CD14-positive monocyte (primary cell): ENCODE data around the gene FCER1A. TPM values are rescaled to one million over a fixed set of nuclear protein-coding genes. Genes with fewer than 3 reads are reported as not detected.

ENCODE experiments used
- DNase-seq, 3 donors: peaks; one replicate each; pipeline ENCODE4 v3.0.0-alpha.2; 2011 to 2022
- H2AFZ ChIP-seq: 2 replicates; pipeline ENCODE4 v1.6.0; 2012; ENCODE audit warnings: mild to moderate bottlenecking, low read depth, low read length, inconsistent platforms; ENCODE audit not compliant: insufficient read depth, poor library complexity, severe bottlenecking
- H3K27ac ChIP-seq, 2 donors: 1 replicate in 1 of 2; 2 replicates in 1 of 2; pipeline ENCODE4 v1.5.1; 2012 to 2013; ENCODE audit warnings: low read length in 2 of 2, control low read depth in 1 of 2, inconsistent platforms in 1 of 2, low read depth in 1 of 2, mild to moderate bottlenecking in 1 of 2
- H3K27me3 ChIP-seq, 2 donors: one replicate each; pipeline versions ENCODE4 v1.6.0 to v1.6.1; 2011 to 2013; ENCODE audit warnings: low read length in 2 of 2; ENCODE audit not compliant: control insufficient read depth in 2 of 2, insufficient read depth in 2 of 2
- H3K36me3 ChIP-seq, 2 donors: replicated peaks in 1 of 2; 1 replicate in 1 of 2; 2 replicates in 1 of 2; pipeline versions ENCODE4 v1.5.1 to v1.6.1; 2012 to 2013; ENCODE audit warnings: low read length in 2 of 2, control low read depth in 1 of 2, inconsistent platforms in 1 of 2, mild to moderate bottlenecking in 1 of 2; ENCODE audit not compliant: insufficient read depth in 2 of 2, control insufficient read depth in 1 of 2
- H3K4me1 ChIP-seq, 2 donors: 1 replicate in 1 of 2; 2 replicates in 1 of 2; pipeline versions ENCODE4 v1.5.1 to v1.6.1; 2012 to 2013; ENCODE audit warnings: low read length in 2 of 2, control low read depth in 1 of 2, inconsistent platforms in 1 of 2, mild to moderate bottlenecking in 1 of 2, moderate library complexity in 1 of 2; ENCODE audit not compliant: insufficient read depth in 2 of 2, control insufficient read depth in 1 of 2
- H3K4me2 ChIP-seq: replicated peaks from 2 replicates; pipeline ENCODE3; 2012; ENCODE audit warnings: low read length, moderate library complexity, mild to moderate bottlenecking; ENCODE audit not compliant: poor library complexity, severe bottlenecking; ENCODE audit errors: extremely low read depth
- H3K4me3 ChIP-seq, 3 experiments: fragments of 200-600 bp in 1 of 3; sonication (generic) in 1 of 3; replicated peaks in 1 of 3; 1 replicate in 2 of 3; 2 replicates in 1 of 3; pipeline ENCODE4 v1.5.1; 2011 to 2013; ENCODE audit warnings: low read length in 3 of 3, mild to moderate bottlenecking in 3 of 3, control low read depth in 2 of 3, low read depth in 2 of 3, inconsistent platforms in 1 of 3, moderate library complexity in 1 of 3
- H3K79me2 ChIP-seq: 2 replicates; pipeline ENCODE4 v1.6.0; 2012; ENCODE audit warnings: mild to moderate bottlenecking, control low read depth, inconsistent platforms, low read length, moderate library complexity; ENCODE audit not compliant: insufficient read depth
- H3K9ac ChIP-seq: 2 replicates; pipeline ENCODE4 v1.6.0; 2017; ENCODE audit warnings: low read length, mild to moderate bottlenecking; ENCODE audit not compliant: insufficient read depth, poor library complexity, severe bottlenecking
- H3K9me3 ChIP-seq, 2 donors: replicated peaks in 1 of 2; 1 replicate in 1 of 2; 2 replicates in 1 of 2; pipeline versions ENCODE4 v1.5.1 to v1.6.1; 2012 to 2013; ENCODE audit warnings: low read length in 2 of 2, control low read depth in 1 of 2; ENCODE audit not compliant: control insufficient read depth in 1 of 2, insufficient read depth in 1 of 2
- H4K20me1 ChIP-seq: 2 replicates; pipeline ENCODE4 v1.6.0; 2012; ENCODE audit warnings: mild to moderate bottlenecking, low read length, control low read depth, moderate library complexity; ENCODE audit not compliant: insufficient read depth
- H3K27ac Mint-ChIP-seq, 7 donors: one replicate each; pipeline ENCODE4 v1.8.0; 2020; ENCODE audit warnings: mild to moderate bottlenecking in 7 of 7, mixed read lengths in 7 of 7, moderate library complexity in 6 of 7, inconsistent platforms in 2 of 7
- H3K27me3 Mint-ChIP-seq, 3 donors: one replicate each; pipeline ENCODE4 v1.8.0; 2021 to 2022; ENCODE audit warnings: low read depth in 3 of 3, mild to moderate bottlenecking in 3 of 3, mixed read lengths in 3 of 3, moderate library complexity in 3 of 3, inconsistent platforms in 1 of 3
- H3K36me3 Mint-ChIP-seq, 2 donors: one replicate each; pipeline ENCODE4 v1.8.0; 2020; ENCODE audit warnings: mixed read lengths in 2 of 2, inconsistent platforms in 1 of 2, mild to moderate bottlenecking in 1 of 2
- H3K4me1 Mint-ChIP-seq: one replicate; pipeline ENCODE4 v1.8.0; 2020; ENCODE audit warnings: mild to moderate bottlenecking, mixed read lengths
- H3K4me3 Mint-ChIP-seq, 2 donors: one replicate each; pipeline ENCODE4 v1.8.0; 2020; ENCODE audit warnings: mild to moderate bottlenecking in 2 of 2, mixed read lengths in 2 of 2, moderate library complexity in 1 of 2
- H3K9me3 Mint-ChIP-seq, 7 donors: one replicate each; pipeline ENCODE4 v1.8.0; 2020 to 2022; ENCODE audit warnings: mixed read lengths in 7 of 7, mild to moderate bottlenecking in 6 of 7, moderate library complexity in 6 of 7, inconsistent platforms in 2 of 7
- CTCF ChIP-seq: fragments of 200-600 bp; IDR thresholded peaks from one replicate; pipeline ENCODE4 v1.8.0; 2022; ENCODE audit warnings: antibody characterized with exemption, mild to moderate bottlenecking
- WGBS: methylation state at CpG from one replicate; pipeline ENCODE4 v1.1.5; 2013; ENCODE audit warnings: missing lambda C conversion rate; ENCODE audit not compliant: insufficient coverage; 5-methylcytosine and 5-hydroxymethylcytosine counted together
- intact Hi-C, 2 donors: fragments of 100-400 bp; cut with micrococcal nuclease; formaldehyde crosslinking; loops; one replicate each; pipeline versions ENCODE4 v1.15.0 to v1.15.1; 2023
- polyA minus RNA-seq: library from RNA; depleted of rRNA, polyadenylated mRNA; stranded (reverse); fragments of >200 nt; gene quantifications from 2 replicates; pipeline ENCODE4 v1.2.3, GENCODE V29; 2012
- polyA plus RNA-seq, 3 donors: library from polyadenylated mRNA; depleted of rRNA in 1 of 3; unstranded in 2 of 3; stranded (reverse) in 1 of 3; fragments of 300-500 nt in 2 of 3; fragments of >200 nt in 1 of 3; fragmentation: Illumina TruSeq in 2 of 3; gene quantifications; 1 replicate in 2 of 3; 2 replicates in 1 of 3; pipeline ENCODE4 v1.2.3, GENCODE V29; 2012 to 2021
- total RNA-seq, 12 experiments: library from RNA in 1 of 12; stranded (reverse) in 1 of 12; fragments of 120-200 nt in 1 of 12; gene quantifications; one replicate each; pipeline ENCODE4 v1.2.4 and lab custom pipeline; 2013 to 2026; ENCODE audit warnings: mixed read lengths in 6 of 12, inconsistent platforms in 1 of 12

Gene FCER1A
- total RNA-seq (2013), result 9.7 TPM
- 10 to 100 TPM in 2 of 3 donors, 1 to 10 TPM in 1; 8.4 to 29.6 (median 11.8) TPM for polyA plus RNA-seq
- 3.4 and 4.3 TPM in 2 replicates for polyA minus RNA-seq
- 0.08 to 29.1 (median 5.5) reads per million in 11 experiments for total RNA-seq (lab: John Stamatoyannopoulos, UW)

GRCh38 chr1:159302095-159302494, at the start of gene FCER1A:
FCER1A (plus strand) TSS chr1:159302336; CDS start chr1:159302365, 29 bp downstream.
- Mint-ChIP-seq H3K36me3 (peaks cover 0 to 3% of the 10 kb centered on the region in 2 donors), H3K27me3 (peaks cover 1 to 8% (median 2%) of the 10 kb centered on the region in 3 donors), H3K4me1 (peaks cover 40% of the 10 kb centered on the region), H3K27ac (peak within 1 kb of the TSS in 2 of 7 donors; percentile 66 to 84), H3K9me3 (no peaks in the 10 kb centered on the region), H3K4me3 (peak within 1 kb of the TSS; percentile 1 to 70)
- WGBS, result no CpG with 5 or more reads among the region's 1 CpG
- Histone ChIP-seq H3K9me3 (no peaks in the 10 kb centered on the region), H3K79me2 (no peaks in the 10 kb centered on the region), H3K4me2 (peak within 1 kb of the TSS; percentile 9), H3K9ac (no peak within 1 kb of the TSS), H3K27ac (no peak within 1 kb of the TSS), H3K4me3 (peak within 1 kb of the TSS in 1 of 3 experiments; percentile 16), H3K36me3 (no peaks in the 10 kb centered on the region), H2AFZ (no peak within 1 kb of the TSS), H3K4me1 (peaks cover 39 to 40% of the 10 kb centered on the region in 2 donors), H4K20me1 (no peaks in the 10 kb centered on the region), H3K27me3 (no peaks in the 10 kb centered on the region)
- DNase-seq, result peak in 1 of 3 donors; percentile 20
- no peak for TF ChIP-seq CTCF
- intact Hi-C loops, result no loop called here

- no peak for TF ChIP-seq CTCF
- no peaks in the 10 kb centered on the region for H3K4me1 Mint-ChIP-seq
Measured at GRCh38 chr1:159261311-159261710, 40.8 kb upstream of the FCER1A start.

More at GRCh38 chr1:159261311-159261710, 40.8 kb upstream of the FCER1A start:
- H3K9me3 Mint-ChIP-seq, result peaks cover 0 to 8% (median 5%) of the 10 kb centered on the region in 7 donors
- Histone ChIP-seq H2AFZ (no peak overlapping the region), H3K9ac (no peak overlapping the region), H4K20me1 (no peaks in the 10 kb centered on the region), H3K27me3 (no peaks in the 10 kb centered on the region), H3K36me3 (no peaks in the 10 kb centered on the region), H3K4me1 (no peaks in the 10 kb centered on the region), H3K79me2 (no peaks in the 10 kb centered on the region), H3K4me3 (no peak overlapping the region), H3K9me3 (peaks cover 0 to 3% of the 10 kb centered on the region in 2 donors), H3K27ac (no peak overlapping the region), H3K4me2 (no peak overlapping the region)
- no peaks in the 10 kb centered on the region for H3K27me3 Mint-ChIP-seq
- peaks cover 0 to 3% of the 10 kb centered on the region in 2 donors for H3K36me3 Mint-ChIP-seq
- H3K4me3 Mint-ChIP-seq, result no peak overlapping the region
- intact Hi-C loops, result no loop called here
- H3K27ac Mint-ChIP-seq, result no peak overlapping the region
- no peak for DNase-seq
